GM19468 (cell line): ENCODE results near the gene ENTR1.
"Not testable (repeated sequence)": the region's sequence is repeated elsewhere in the genome, so short reads cannot be mapped to it uniquely, and the experiment has no call there.

Source experiments
- ATAC-seq: cut with Tn5 transposase; IDR thresholded peaks from one replicate; pipeline ENCODE4 v1.9.1; 2021; ENCODE audit warnings: mild to moderate bottlenecking, moderate library complexity, moderate number of reproducible peaks; ENCODE audit not compliant: unreplicated experiment; ENCODE audit errors: extremely low read depth

ENTR1 gene

GRCh38 chr9:136423432-136424146, 13.2 kb upstream of the ENTR1 start:
- no peak for ATAC-seq

- no peak for ATAC-seq
Measured at GRCh38 chr9:136422876-136423275, 12.5 kb upstream of the ENTR1 start.

DNA sequence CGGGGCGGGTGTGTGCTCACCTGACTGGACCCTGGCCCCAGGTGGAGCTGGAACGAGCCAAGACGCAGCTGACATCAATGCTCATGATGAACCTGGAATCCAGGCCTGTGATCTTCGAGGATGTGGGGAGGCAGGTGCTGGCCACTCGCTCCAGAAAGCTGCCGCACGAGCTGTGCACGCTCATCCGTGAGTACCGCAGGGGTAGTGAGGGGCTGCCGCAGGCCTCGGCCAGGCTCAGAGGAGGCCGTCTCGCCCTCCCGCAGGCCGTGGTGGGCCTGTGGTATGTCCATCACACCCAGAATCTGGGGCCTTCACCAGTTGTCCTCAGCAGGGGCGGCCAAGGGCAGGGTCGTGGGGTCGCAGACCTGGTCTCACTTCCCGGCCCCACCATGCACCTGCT, 11.4 kb upstream of the ENTR1 start:
- ATAC-seq = no peak

- ATAC-seq = no peak
Measured at GRCh38 chr9:136419092-136419420, 8.6 kb upstream of the ENTR1 start.

DNA sequence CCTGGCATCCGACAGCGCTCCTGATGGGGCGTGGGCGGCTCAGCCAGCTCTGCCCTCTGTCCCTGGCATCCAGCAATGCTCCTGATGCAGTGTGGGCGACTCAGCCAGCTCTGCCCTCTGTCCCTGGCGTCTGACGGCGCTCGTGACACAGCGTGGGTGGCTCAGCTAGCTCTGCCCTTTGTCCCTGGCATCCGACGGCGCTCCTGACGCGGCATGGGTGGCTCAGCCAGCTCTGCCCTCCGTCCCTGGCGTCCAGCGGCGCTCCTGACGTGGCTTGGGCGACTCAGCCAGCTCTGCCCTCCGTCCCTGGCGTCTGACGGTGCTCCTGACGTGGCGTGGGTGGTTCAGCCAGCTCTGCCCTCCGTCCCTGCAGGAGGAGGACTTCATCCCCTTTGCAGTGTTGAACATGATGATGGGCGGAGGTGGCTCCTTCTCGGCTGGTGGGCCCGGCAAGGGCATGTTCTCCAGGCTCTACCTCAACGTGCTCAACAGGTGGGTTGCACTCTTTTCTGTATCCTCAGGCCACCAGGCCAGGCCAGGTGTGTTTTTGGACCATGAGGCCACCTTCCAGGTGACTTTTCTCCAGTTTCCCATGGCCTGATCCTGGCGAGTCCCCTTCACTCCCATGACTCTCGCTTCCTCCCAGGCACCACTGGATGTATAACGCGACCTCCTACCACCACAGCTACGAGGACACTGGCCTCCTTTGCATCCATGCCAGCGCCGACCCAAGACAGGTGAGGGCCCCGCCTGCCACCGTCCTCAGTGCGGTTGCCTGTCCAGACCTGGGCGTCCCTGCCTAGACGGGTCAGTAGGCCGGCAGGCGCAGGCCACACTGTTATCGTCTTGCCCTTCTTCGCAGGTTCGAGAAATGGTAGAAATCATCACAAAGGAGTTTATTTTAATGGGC, 8.0 kb upstream of the ENTR1 start:
- ATAC-seq = no peak

GRCh38 chr9:136416914-136417313, 6.5 kb upstream of the ENTR1 start:
- no peak for ATAC-seq

DNA sequence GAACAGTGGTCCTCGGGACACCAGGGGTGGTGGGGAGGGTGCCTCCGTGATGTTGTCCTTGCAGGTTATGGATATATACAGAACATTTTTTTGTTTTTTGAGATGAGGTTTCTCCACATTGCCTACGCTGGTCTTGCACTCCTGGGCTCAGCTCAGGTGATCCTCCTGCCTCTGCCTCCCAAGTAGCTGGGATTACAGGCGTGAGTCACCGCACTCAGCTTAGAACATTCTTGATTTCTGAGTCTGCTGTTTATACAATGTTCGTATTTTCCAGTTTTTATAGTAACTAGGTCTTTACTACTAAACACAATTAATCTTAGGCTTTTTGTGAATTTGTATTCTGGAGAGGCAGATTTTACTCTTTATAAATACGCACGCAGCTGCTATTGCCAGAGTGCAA, 6.0 kb upstream of the ENTR1 start:
- ATAC-seq = no peak

DNA sequence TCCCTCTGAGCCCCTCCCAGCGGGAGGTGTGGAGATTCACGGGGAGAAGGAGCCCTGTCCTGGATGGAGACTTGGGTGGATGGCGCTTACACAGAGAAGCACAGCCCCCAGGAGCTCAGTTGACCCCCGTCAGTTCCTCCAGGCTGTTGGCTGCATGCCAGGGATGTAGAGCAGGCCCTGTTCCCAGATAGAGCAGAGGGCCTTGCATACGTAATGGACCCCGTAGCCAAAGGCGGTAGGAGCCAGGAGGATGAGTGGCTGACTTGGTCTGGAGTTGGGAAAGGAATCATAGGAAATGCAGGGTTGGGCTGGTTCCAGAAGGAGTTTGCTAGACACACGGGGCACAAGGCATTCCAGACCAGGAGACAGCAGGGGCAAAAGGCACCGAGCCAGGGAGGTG, 2.5 kb upstream of the ENTR1 start:
- no peak for ATAC-seq

- ATAC-seq = no peak
Measured at GRCh38 chr9:136411378-136411777, 964 bp upstream of the ENTR1 start.

- no peak for ATAC-seq
Measured at GRCh38 chr9:136409557-136410455, 608 bp downstream of the ENTR1 start.

GRCh38 chr9:136407911-136408310, 2.5 kb downstream of the ENTR1 start:
- ATAC-seq = no peak

GRCh38 chr9:136407061-136407460, 3.4 kb downstream of the ENTR1 start:
- ATAC-seq = not testable (repeated sequence)

- not testable (repeated sequence) for ATAC-seq
Measured at GRCh38 chr9:136405904-136406303, 4.5 kb downstream of the ENTR1 start.

GRCh38 chr9:136405481-136405880, 4.9 kb downstream of the ENTR1 start:
- no peak for ATAC-seq

DNA sequence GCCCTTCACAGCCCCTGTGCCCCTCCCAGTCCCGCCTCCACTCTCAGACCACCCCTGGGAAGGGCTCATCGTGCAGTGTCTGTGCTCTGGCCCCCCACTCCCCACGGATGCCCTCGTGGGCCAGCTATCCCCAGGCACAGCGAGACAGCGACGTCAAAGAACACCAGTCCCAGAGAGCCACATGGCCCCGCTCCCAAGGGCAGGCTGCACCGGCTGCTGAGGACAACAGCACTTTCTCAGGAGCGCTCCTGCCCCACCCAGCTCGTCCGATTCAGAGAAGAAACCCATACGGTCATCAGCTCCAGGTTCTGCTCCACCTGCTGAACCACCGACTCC, 5.6 kb downstream of the ENTR1 start:
- no peak for ATAC-seq

DNA sequence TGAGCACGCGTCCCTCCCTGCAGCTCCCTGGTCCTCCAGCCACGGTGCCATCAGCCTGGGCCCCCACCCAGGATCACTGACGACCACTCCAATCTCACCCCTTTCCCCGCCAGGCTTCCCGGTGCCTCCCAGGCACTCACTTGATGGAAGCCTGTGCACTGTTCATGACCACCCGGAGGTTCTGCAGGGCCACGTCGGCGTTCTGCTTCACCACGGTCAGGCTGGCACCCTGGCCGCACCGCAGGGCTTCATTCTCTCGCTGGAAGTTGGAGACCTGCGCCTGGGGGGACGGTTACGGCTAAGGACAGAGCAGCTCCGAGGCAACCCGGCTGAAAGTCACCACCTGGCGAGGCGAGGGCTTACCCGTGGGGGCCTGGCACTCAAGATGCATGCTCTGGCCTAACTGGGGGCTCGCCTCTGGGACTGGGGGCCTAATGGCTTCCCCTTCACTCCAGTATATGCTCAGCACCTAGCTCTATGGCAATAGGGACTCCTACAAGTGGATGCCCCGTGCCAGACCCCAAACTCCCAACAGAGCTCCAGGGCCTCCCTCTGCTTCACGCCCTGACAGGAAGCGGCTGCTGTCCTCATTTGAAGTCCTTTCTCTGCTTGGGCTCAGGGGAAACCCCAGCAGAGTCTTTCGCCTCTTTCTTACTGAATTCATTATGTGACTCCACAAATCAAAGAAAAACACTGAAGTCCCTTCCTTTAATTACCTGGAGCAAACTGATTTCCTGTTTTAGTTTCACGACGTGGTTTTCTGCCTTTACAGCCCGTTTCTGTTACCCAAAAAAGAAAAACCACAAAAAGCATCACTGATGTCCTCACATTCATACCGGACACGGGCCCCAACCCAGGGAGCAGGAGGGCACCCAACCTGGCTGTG, 6.3 kb downstream of the ENTR1 start:
- no peak for ATAC-seq

GRCh38 chr9:136403538-136403914, 6.9 kb downstream of the ENTR1 start:
- no peak for ATAC-seq

GRCh38 chr9:136402067-136402466, 8.3 kb downstream of the ENTR1 start:
- no peak for ATAC-seq

- no peak for ATAC-seq
Measured at GRCh38 chr9:136401173-136401922, 9.1 kb downstream of the ENTR1 start.
